Measurements from ENCODE around the gene HABP4.

HABP4 gene

DNA sequence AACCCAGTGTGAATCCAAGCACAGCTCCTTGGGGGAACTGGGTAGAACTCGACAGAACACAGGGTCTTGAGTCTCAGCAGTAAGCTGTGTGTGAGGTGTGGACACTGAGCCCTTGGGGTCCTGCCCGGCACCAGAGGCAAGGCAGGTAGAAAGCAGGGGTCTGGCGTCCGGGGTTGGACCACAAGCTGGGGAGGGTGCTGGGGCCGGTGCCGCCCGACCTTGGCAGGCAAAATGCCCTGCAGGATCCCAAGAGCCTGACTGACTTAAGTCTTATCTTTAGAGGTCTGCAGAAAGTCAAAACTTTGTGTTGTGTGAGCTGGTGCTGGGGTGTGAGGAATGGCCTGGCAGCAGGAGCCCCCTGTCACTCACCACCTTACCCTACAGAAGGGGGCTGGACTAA lies 49.3 kb downstream of the HABP4 start:
- Histone ChIP-seq H3K4me3 (replicated peaks; ENCODE audit: insufficient read depth, low read length) (no peak overlapping the region), H3K27me3 (ENCODE audit: insufficient read depth, poor library complexity, severe bottlenecking) (no peaks in the 10 kb centered on the region), H3K27ac (replicated peaks) (no peak overlapping the region)
- no peak for DNase-seq (ENCODE audit: low read depth in 1 of 2, low spot score in 1 of 2)
- no peak for TF ChIP-seq SPI1 (IDR thresholded peaks at IDR 0.05; ENCODE audit: borderline replicate concordance, low read depth)
- TF ChIP-seq, protein P1, sequence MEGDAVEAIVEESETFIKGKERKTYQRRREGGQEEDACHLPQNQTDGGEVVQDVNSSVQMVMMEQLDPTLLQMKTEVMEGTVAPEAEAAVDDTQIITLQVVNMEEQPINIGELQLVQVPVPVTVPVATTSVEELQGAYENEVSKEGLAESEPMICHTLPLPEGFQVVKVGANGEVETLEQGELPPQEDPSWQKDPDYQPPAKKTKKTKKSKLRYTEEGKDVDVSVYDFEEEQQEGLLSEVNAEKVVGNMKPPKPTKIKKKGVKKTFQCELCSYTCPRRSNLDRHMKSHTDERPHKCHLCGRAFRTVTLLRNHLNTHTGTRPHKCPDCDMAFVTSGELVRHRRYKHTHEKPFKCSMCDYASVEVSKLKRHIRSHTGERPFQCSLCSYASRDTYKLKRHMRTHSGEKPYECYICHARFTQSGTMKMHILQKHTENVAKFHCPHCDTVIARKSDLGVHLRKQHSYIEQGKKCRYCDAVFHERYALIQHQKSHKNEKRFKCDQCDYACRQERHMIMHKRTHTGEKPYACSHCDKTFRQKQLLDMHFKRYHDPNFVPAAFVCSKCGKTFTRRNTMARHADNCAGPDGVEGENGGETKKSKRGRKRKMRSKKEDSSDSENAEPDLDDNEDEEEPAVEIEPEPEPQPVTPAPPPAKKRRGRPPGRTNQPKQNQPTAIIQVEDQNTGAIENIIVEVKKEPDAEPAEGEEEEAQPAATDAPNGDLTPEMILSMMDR (IDR thresholded peaks at IDR 0.05; ENCODE audit: insufficient read depth, low read length), result no peak
- TF ChIP-seq GABPA (IDR thresholded peaks at IDR 0.05; ENCODE audit: low read depth), result no peak
- TF ChIP-seq, protein P2, sequence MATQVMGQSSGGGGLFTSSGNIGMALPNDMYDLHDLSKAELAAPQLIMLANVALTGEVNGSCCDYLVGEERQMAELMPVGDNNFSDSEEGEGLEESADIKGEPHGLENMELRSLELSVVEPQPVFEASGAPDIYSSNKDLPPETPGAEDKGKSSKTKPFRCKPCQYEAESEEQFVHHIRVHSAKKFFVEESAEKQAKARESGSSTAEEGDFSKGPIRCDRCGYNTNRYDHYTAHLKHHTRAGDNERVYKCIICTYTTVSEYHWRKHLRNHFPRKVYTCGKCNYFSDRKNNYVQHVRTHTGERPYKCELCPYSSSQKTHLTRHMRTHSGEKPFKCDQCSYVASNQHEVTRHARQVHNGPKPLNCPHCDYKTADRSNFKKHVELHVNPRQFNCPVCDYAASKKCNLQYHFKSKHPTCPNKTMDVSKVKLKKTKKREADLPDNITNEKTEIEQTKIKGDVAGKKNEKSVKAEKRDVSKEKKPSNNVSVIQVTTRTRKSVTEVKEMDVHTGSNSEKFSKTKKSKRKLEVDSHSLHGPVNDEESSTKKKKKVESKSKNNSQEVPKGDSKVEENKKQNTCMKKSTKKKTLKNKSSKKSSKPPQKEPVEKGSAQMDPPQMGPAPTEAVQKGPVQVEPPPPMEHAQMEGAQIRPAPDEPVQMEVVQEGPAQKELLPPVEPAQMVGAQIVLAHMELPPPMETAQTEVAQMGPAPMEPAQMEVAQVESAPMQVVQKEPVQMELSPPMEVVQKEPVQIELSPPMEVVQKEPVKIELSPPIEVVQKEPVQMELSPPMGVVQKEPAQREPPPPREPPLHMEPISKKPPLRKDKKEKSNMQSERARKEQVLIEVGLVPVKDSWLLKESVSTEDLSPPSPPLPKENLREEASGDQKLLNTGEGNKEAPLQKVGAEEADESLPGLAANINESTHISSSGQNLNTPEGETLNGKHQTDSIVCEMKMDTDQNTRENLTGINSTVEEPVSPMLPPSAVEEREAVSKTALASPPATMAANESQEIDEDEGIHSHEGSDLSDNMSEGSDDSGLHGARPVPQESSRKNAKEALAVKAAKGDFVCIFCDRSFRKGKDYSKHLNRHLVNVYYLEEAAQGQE (IDR thresholded peaks at IDR 0.05; ENCODE audit: insufficient replicate concordance, low read depth), result no peak
- TF ChIP-seq POLR2AphosphoS5 (IDR thresholded peaks at IDR 0.05; ENCODE audit: low read depth), result no peak

DNA sequence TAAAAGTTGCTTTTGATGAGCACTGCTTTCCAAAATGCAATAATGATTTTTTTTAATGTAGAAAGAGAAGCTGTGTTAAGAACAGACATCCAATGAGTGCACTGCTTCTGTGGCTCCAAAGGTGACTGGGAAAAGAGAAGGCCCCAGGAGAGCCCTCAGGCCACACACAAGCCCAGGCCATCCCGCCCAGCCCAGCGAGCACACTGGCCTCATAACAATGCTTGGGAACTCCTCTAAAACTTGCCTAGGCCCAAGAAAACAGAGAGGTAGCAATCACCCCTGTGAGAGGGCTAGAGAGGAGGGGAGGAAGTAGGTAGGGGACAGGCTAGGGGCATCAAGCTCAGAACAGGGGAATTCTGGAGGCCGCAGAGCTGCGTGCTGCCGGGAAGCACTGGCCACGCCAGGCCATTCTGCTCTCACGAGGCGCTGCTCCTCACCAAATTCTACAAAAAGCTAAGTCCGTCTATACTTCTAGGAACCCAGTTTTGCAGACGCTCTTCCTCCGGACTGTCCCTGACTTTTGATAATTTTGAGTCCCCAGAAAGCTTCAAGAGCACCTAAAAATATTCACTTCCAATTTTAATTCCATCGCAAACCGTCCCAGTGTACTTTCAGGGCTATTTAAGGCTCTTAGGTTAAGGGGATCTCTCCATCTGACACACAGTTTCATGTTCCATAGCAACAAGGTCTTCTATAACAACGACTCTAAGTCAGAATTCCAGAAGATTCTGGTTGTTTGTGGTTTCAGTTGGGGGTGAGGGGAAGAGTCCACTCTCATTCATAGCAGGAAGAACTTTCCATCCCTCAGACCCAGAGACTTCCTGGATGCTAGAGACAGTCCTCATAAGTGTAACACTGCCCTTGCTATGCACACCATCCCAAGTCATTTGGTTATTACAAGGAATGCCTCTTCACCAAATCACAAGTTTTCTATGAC lies 51.0 kb downstream of the HABP4 start:
- no peak for TF ChIP-seq SPI1 (IDR thresholded peaks at IDR 0.05; ENCODE audit: borderline replicate concordance, low read depth)
- TF ChIP-seq, protein P1 (IDR thresholded peaks at IDR 0.05; ENCODE audit: insufficient read depth, low read length), result no peak
- TF ChIP-seq, protein P2 (IDR thresholded peaks at IDR 0.05; ENCODE audit: insufficient replicate concordance, low read depth), result no peak
- TF ChIP-seq GABPA (IDR thresholded peaks at IDR 0.05; ENCODE audit: low read depth), result no peak
- no peak for TF ChIP-seq POLR2AphosphoS5 (IDR thresholded peaks at IDR 0.05; ENCODE audit: low read depth)
- no peak overlapping the region for H3K4me3 ChIP-seq (replicated peaks; ENCODE audit: insufficient read depth, low read length)
- no peak overlapping the region for H3K27ac ChIP-seq (replicated peaks)
- no peaks in the 10 kb centered on the region for H3K27me3 ChIP-seq (ENCODE audit: insufficient read depth, poor library complexity, severe bottlenecking)
- no peak for DNase-seq (ENCODE audit: low read depth in 1 of 2, low spot score in 1 of 2)

DNA sequence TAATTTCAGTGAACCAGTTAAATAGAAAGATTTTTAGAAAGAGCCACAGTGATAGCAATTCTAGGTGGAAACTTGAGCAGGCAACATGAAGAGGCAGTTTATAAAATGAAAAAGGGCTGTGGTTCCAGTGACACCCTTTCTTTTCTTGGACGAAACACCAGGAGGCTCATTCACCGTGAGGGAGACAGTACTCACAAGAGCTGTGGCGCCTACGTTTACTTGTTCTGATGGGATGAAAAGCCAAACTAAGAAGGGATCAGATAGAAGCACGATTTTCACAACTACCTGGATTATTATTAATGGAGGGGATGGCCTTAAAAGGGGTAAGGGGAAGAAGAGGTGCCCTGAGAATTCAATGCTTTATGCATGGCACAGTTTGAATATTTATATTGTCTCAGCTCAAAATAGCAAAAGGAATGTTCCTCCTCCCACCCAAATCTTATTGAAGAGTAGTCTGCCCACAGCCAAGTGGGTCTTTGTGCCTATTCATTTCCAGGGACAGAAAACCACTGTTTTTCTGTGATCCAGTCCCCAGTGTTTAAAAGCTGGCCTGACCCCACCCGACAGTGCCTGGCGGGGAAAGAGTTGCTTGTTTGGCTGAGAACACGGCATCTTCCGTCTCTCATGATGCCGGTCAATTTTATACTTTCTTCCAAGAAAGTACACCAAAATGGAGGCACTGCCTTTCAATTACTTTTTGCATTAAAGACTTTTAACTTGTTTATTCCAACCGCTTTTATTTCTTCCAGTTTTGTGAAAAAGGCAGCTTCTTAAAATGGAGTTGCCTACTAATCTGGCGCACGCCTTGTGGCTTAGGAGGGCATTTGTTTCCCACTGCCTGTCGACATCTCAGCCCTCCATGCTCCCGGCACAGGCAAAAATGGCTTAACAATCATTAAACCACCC lies 51.9 kb downstream of the HABP4 start:
- TF ChIP-seq SPI1 (IDR thresholded peaks at IDR 0.05; ENCODE audit: borderline replicate concordance, low read depth) (no peak), POLR2AphosphoS5 (IDR thresholded peaks at IDR 0.05; ENCODE audit: low read depth) (no peak), GABPA (IDR thresholded peaks at IDR 0.05; ENCODE audit: low read depth) (no peak)
- TF ChIP-seq, protein P1 (IDR thresholded peaks at IDR 0.05; ENCODE audit: insufficient read depth, low read length), result no peak
- TF ChIP-seq, protein P2 (IDR thresholded peaks at IDR 0.05; ENCODE audit: insufficient replicate concordance, low read depth), result no peak
- no peaks in the 10 kb centered on the region for H3K27me3 ChIP-seq (ENCODE audit: insufficient read depth, poor library complexity, severe bottlenecking)
- H3K27ac ChIP-seq (replicated peaks), result no peak overlapping the region
- no peak overlapping the region for H3K4me3 ChIP-seq (replicated peaks; ENCODE audit: insufficient read depth, low read length)
- DNase-seq (ENCODE audit: low read depth in 1 of 2, low spot score in 1 of 2), result no peak
